CD4-positive, alpha-beta T cell treated with Interleukin-2 at 100 ng/mL for 4 hours (primary cell): Measurements from ENCODE around the gene CC2D2A.

Experiments
- DNase-seq: peaks from one replicate; pipeline ENCODE4 v3.0.0-alpha.2; 2020; ENCODE audit warnings: low spot score

The CC2D2A gene

DNA sequence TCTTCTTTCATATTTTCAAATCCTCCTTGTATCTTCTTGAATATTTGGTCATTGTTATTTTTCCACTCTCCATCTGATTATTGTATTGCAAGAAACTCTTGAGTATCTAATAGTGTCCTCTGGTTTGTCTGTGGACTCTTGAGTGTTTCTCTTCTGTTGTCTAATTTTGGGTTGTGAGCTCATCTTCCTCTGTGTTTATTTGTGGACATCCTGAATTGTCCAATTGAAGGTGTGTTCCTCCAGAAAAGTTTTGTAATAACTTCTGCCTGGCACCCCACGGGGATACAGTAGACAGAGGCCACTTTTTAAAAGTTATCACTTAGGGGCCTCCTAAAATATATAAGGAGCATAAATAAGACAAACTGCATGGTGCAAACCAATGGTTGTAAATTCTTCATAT lies 3.1 kb upstream of the CC2D2A start:
- no peak for DNase-seq

- no peak for DNase-seq
Measured at GRCh38 chr4:15470128-15470475, 420 bp downstream of the CC2D2A start.

- DNase-seq = no peak
Measured at GRCh38 chr4:15476396-15476795, 6.7 kb downstream of the CC2D2A start.

DNA sequence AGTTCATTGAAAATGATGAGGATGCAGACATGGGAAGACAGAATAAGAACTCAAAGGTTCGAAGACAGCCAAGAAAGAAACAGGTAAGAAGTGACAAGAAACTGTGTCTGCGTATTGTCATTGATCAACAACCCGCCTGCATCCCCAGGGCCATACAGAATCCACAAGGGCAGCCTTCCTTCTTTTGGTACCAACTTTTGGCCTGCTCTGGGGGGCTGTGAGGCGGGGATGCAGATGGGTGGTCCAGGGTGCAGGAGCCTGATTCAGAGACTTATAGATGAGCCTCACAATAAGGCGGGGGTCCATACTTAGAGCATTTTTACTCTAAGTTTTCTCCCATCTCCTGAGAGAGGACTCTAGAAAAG lies 9.0 kb downstream of the CC2D2A start:
- DNase-seq = no peak

DNA sequence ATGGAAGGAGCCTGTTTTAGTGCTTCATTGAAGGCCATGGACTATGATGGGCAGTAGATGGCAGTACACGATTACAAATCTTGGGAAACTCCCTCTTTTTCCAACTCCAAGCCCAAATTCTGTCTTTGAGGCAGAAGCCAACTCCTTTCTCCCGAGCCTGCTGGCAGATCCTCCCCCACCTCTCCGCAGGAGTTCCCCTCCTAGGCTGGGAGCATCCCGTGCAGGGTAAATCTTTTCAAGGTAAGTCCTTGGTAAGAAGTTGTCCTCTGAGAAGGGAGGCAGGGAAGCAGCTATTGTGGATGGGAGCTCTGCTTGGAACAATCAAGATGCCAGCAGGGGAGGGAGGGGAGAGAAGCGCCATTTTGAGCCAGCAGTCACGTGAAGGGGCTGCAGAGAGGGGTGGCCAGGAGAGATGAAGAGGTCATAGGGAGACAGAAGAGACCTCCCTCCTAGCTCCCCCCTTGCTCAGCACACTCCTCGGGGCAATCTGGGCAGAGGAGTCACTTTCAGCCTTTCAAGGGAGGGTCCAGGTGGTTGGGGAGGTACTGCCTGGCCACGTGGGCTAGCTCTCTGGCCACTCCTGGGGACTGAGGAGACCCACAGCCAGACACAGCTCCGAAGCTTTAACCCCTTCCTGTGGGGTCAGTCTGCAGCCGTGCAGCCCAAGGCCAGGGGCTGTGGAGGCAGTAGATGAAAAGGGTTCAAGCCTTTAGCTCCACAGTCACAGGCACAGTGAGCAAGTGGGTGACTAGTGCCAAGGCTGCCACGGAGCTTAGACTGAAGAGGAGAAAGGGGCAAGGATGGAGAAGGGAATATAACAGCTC lies 9.6 kb downstream of the CC2D2A start:
- DNase-seq = peak; percentile 3

GRCh38 chr4:15479913-15480185 lies 10.2 kb downstream of the CC2D2A start:
- DNase-seq = no peak

DNA sequence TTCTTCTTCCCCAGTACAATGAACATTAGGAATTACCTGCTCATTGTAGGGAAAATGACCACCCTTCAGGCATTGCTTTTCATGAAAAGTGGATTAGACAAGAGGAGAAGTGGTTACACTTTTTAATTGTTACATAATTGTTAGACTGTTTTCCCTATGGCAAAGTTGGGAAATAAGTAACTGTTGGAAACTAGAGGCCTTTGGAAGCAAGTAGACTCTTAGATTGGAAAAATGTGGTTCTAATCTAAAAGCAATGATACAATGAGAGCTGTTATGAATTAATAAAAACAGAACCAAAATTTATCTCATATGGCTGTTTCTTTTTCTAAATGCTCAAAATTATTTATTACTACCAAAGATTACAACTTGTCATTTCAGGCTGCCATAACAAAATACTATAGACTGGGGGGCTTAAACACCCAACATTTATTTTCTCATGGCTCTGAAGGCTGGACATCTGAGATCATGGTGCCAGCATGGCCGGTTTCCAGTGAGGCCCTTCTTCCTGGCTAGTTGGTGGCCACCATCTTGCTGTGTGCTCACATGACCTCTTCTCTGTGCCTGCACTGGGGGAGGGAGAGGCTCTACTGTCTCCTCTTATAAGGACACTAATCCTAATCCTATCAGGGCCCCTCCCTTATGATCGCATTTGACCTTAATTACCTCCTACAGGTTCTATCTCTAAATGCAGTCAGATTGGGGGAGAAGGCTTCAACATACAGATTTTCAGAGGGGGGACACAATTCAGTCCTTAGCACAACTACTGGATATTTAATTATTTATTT lies 12.5 kb downstream of the CC2D2A start:
- no peak for DNase-seq

DNA sequence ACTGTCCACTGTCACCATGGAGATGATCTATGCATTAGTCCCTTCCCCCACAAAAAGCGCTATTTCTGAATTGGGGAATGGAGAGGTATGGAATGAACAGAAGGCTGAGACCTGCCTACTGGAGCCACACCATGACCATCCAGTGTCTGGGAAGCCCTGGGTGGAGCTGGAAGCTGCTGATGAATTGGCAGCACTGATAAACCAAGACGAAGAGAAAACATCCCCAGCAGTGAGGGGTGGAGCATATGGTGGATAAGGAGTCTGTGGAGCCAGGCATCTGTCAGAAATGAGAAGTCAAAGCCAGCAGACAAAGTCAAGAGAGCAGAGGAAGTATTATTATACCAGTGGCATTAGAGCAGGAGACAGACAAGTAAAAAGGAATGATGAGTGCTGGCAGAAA lies 13.2 kb downstream of the CC2D2A start:
- no peak for DNase-seq

- DNase-seq = no peak
Measured at GRCh38 chr4:15488136-15488535, 18.5 kb downstream of the CC2D2A start.

GRCh38 chr4:15488658-15489470 lies 19.2 kb downstream of the CC2D2A start:
- DNase-seq = no peak

DNA sequence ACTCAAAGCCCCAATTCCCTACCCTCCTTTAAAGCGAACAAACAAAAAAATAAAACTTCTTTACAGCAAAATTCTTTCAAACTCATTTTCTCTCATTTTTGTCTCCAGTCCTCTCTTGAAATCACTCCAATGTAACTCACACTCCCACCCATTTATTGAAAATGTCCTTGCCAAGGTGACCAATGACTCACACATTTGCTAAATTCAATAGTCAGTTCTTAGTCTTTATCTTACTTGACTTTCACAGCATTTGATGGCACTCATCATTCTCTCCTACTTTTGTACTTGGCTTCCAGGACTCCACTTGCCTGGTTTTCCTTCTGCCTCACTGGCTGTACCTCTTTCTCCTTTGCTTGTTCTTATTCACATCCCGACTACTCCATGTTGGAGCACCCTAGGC lies 19.9 kb downstream of the CC2D2A start:
- DNase-seq = no peak

DNA sequence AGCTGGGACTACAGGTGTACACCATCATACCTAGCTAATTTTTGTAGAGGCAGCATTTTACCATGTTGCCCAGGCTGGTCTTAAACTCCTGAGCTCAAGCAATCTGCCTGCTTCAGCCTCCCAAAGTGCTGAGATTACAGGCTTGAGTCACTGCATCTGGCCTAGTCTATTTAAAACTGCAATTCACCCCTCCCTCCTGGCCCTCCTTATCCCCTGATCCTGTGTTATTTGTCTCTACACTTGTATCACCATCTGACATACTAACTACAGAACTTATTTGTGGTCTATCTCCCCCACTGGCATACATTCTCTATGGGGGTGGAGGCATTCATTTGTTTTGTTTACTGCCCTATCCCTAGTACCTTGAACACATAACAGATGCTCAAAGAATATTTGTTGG lies 23.7 kb downstream of the CC2D2A start:
- DNase-seq = no peak

DNA sequence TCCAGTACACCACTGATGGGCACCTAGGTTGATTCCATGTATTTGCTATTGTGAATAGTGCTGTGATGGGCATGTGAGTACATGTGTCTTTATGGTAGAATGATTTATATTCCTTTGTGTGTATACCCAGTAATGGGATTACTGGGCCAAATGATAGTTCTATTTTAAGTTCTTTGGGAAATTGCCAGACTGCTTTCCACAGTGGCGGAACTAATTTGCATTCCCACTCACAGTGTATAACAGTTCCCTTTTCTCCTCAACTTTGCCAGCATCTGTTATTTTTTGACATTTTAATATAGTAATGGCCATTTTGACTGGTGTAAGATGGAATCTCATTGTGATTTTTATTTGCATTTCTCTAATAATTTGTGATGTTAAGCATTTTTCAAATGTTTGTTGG lies 25.9 kb downstream of the CC2D2A start:
- no peak for DNase-seq

- DNase-seq = no peak
Measured at GRCh38 chr4:15498356-15498755, 28.7 kb downstream of the CC2D2A start.

DNA sequence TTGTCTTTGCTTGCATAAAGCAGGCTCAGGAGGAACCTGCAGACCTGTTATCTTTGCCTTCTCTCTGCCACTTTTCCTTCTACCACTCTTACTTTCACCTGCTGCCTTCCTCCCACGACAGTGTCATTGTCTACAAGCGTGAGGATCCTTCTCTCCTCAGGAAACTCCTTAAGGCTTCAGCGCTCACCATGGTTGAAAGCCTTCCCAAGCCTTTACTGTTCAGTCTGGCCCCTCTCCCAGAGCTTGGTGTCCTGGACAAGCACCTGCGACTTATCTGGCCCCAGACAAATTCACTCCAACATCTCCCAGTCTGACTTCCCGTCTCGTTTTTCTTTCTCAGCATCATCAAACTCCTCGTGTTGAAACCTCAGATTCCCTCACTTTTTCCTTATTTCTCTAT lies 31.0 kb downstream of the CC2D2A start:
- DNase-seq = no peak

GRCh38 chr4:15501941-15502340 lies 32.3 kb downstream of the CC2D2A start:
- DNase-seq = no peak

GRCh38 chr4:15502384-15502783 lies 32.7 kb downstream of the CC2D2A start:
- DNase-seq = no peak

DNA sequence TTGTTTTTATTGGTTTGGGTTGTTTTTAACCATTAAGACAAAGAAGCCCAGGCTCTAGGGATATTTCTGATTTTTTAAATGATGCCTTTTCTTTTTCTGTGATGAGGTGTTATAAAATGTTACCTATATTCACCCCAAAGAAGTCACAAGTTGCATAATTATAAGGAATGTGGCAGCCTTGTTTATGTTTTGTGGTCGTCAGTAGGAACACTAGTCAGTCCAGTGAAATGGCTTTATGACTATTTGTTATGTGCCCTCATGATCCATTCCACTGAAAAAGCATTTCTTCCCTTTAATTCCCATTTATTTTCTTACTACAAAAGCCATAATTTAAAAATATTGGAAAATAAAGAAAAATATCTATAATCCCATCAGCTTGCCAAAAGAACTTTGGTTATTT lies 34.4 kb downstream of the CC2D2A start:
- no peak for DNase-seq

DNA sequence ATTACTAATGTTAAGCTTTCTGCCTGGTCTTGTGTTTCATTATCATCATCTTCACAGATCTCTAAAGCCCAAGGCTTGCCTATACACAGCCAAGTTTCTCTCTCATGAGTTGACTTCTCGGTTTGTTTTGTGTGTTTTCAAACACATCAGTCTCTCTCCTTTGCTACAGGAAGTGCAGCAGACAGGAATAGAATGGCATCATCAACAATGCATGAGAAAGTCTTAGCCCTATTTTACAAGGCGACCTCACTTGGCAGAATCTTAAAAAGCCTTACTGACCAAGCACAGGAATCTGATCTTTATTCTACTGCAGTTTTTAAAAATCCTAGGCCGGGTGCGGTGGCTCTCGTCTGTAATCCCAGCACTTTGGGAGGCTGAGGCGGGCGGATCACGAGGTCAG lies 36.8 kb downstream of the CC2D2A start:
- DNase-seq = no peak

GRCh38 chr4:15507679-15508078 lies 38.0 kb downstream of the CC2D2A start:
- no peak for DNase-seq

- DNase-seq = no peak
Measured at GRCh38 chr4:15510961-15511360, 41.3 kb downstream of the CC2D2A start.

DNA sequence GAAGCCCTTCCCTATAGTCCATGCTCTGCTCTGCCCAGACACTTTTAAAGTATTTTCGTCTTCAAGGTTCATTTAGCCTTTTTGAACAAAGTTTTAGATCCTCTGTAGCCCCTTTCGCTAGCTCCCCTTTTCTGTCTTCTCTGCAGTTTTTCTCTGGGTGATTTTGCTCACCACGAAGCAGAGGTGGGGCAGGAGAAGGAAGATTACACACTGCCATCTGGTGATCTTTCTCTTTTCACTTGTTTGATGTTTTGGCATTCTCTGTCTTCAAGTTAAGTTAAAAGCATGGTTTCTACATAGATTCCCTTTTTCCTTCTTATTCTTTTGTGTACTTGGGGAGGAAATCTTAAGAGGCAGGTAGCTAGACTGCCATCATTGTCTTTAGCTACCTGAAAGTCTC lies 43.9 kb downstream of the CC2D2A start:
- DNase-seq = no peak

DNA sequence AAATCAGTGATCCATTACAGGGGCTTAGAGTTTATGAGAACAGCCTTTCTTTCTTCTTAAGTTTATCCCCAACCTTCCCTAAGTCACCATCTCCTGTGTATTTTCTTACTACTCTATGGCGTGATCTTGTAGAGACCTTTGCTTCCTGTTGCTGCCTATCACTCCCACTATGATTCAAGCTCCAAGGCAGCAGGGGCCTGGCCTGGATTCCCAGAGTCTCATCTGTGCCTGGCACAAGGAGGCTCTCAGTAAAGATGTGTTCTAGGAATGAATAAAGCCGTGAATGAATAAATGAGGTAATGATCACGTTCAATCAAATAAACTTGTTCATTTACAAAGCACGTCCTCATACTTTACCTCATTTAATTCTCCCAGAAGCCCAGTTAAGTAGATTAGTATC lies 45.4 kb downstream of the CC2D2A start:
- DNase-seq = no peak
